BLaER1 (cell line): Measurements from ENCODE around the gene CCDC85A.
A peak's percentile ranks its signal among the peaks of the same experiment; 100 is the strongest.
"Not testable (repeated sequence)": the region's sequence is repeated elsewhere in the genome, so short reads cannot be mapped to it uniquely, and the experiment has no call there.

Experiments used
- H3K27ac ChIP-seq: shearing (Covaris generic); formaldehyde crosslinking; 2 replicates; pipeline ENCODE4 v1.8.1; 2022
- H3K27me3 ChIP-seq: shearing (Covaris generic); formaldehyde crosslinking; 2 replicates; pipeline ENCODE4 v1.8.1; 2022
- H3K36me3 ChIP-seq: shearing (Covaris generic); formaldehyde crosslinking; 2 replicates; pipeline ENCODE4 v1.8.1; 2022
- H3K4me1 ChIP-seq: shearing (Covaris generic); formaldehyde crosslinking; 2 replicates; pipeline ENCODE4 v1.8.1; 2022
- H3K4me2 ChIP-seq: shearing (Covaris generic); formaldehyde crosslinking; 2 replicates; pipeline ENCODE4 v1.8.1; 2022
- H3K4me3 ChIP-seq: shearing (Covaris generic); formaldehyde crosslinking; 2 replicates; pipeline ENCODE4 v1.8.1; 2022
- H3K9ac ChIP-seq: shearing (Covaris generic); formaldehyde crosslinking; 2 replicates; pipeline ENCODE4 v1.8.1; 2022
- H3K9me3 ChIP-seq: shearing (Covaris generic); formaldehyde crosslinking; 2 replicates; pipeline ENCODE4 v1.8.1; 2022
- H4K20me1 ChIP-seq: shearing (Covaris generic); formaldehyde crosslinking; 2 replicates; pipeline ENCODE4 v1.8.1; 2022
- Cebpa-rat ChIP-seq: shearing (Covaris generic); IDR thresholded peaks from 2 replicates; pipeline ENCODE4 v1.8.1; 2022

The CCDC85A gene

DNA sequence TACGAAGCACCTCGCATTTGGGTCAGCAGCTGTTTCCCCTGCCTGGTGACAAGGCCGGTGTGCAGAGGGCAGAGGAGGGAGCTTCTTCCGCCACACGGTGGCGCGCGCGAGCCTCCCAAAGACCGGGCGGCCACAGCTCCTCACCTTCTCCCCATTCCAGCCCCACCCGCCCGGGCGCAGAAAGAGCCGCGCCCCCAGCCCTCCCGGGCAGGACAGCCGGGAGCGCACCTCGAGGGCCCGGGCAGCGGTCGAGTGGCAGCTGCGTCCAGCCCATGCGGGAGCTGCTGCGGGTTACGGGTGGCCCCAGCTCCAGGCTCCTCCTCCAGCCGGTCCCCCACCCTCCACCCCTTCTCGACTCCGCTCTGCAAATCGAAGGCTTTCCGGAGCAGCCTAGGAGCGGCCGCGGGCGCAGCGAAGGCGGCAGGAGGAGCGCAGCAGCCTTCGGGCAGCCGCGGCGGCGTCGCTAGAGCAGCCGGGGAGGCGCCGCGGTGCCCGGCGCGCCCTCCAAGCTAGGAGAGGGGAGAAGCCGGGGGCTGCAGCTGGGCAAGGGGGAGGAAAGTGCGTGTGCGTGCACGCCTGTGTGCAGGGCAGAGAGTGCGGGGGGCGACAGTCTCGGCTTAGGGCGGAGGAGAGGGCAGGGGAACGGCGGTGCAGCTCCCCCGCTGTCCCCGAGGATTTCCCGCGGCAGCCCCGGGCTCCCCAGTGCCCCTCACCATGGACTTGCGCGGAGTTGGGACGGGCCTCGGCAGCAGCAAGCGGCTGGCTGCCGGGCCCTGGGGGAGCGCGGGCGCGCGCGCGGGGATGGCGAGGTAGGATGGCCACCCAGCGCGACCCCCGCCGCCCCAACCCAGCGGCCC, at the start of gene CCDC85A:
TSS of gene CCDC85A (plus strand) at position 348 of the 857 bp plus-strand sequence. CDS start 635 bp downstream, outside the sequence.
- Histone ChIP-seq H3K36me3 (no peaks in the 10 kb centered on the region), H3K9me3 (no peaks in the 10 kb centered on the region), H3K4me3 (peak within 1 kb of the TSS; percentile 74), H3K27ac (no peak within 1 kb of the TSS), H3K4me2 (peak within 1 kb of the TSS; percentile 83), H3K27me3 (peaks cover 42% of the 10 kb centered on the region), H3K9ac (peak within 1 kb of the TSS; percentile 25; the same call in 1 of the 2 replicates), H3K4me1 (peaks cover 13% of the 10 kb centered on the region), H4K20me1 (no peaks in the 10 kb centered on the region)
- TF ChIP-seq Cebpa-rat, result no peak

DNA sequence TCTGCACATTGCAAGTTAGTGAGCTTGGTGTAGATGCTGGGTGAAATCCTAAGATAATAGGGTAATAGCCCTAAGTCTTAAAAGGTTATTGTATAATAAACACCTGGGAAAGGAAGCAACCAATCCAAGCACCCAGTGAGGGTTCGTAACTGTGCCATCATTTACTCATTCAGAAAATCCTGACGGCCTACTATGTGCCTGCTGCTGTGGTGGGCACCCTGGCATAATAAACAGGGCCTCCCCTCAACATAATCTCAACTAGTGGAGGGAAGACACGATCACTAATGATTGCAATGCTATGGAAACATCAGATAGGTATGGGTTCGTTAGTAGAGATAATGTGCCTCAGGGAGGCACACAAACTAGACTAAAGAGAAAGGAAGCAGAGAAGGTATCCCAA, 48.9 kb upstream of the CCDC85A start:
- no peaks in the 10 kb centered on the region for H3K9me3 ChIP-seq
- H3K27me3 ChIP-seq, result no peaks in the 10 kb centered on the region
- no peak overlapping the region for H3K9ac ChIP-seq
- H3K4me2 ChIP-seq, result no peak overlapping the region
- H3K4me3 ChIP-seq, result no peak overlapping the region
- no peak overlapping the region for H3K27ac ChIP-seq
- H4K20me1 ChIP-seq, result no peaks in the 10 kb centered on the region
- TF ChIP-seq Cebpa-rat, result no peak
- peaks cover 7% of the 10 kb centered on the region; the same call in 1 of the 2 replicates for H3K4me1 ChIP-seq
- H3K36me3 ChIP-seq, result no peaks in the 10 kb centered on the region

DNA sequence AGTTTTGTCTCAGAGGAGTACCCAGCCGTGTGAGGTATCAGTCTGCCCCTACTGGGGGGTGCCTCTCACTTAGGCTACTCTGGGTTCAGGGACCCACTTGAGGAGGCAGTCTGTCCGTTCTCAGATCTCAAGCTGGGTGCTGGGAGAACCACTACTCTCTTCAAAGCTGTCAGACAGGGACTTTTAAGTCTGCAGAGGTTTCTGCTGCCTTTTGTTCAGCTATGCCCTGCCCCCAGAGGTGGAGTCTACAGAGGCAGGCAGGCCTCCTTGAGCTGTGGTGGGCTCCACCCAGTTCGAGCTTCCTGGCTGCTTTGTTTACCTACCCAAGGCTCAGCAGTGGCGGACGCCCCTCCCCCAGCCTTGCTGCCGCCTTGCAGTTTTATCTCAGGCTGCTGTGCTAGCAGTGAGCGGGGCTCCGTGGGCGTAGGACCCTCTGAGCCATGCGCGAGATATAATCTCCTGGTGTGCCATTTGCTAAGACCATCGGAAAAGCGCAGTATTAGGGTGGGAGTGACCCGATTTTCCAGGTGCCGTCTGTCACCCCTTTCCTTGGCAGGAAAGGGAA, 41.2 kb upstream of the CCDC85A start:
- H3K4me1 ChIP-seq, H3K27me3 ChIP-seq, H3K9me3 ChIP-seq, H3K4me2 ChIP-seq, H3K4me3 ChIP-seq, H3K9ac ChIP-seq, H4K20me1 ChIP-seq, H3K36me3 ChIP-seq, H3K27ac ChIP-seq: not testable (repeated sequence)

DNA sequence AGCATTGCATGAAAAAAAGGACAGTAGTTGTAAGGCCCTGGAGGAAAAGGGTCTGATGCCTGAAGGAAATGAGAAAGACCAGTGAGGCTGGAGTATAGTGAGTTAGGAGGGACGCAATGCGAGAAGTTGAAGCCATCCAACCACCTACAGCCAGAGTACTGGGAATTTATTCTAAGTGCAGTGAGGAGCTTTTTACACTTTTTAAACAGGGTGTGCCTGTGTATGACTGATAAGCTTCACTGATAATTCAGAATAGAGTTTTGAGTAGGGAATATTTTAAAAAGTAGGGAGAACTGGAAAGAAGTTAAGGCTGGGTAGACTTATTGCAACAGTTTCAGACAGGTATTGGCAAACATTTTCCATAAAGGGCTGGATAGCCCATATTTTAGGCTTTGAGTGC, 35.9 kb upstream of the CCDC85A start:
- no peak overlapping the region for H3K27ac ChIP-seq
- no peak overlapping the region for H3K4me2 ChIP-seq
- H3K4me3 ChIP-seq, result no peak overlapping the region
- no peak for TF ChIP-seq Cebpa-rat
- peaks cover 4% of the 10 kb centered on the region; the same call in 1 of the 2 replicates for H3K27me3 ChIP-seq
- no peaks in the 10 kb centered on the region for H3K36me3 ChIP-seq
- H3K9me3 ChIP-seq, result no peaks in the 10 kb centered on the region
- H3K9ac ChIP-seq, result no peak overlapping the region
- H4K20me1 ChIP-seq, result no peaks in the 10 kb centered on the region
- no peaks in the 10 kb centered on the region for H3K4me1 ChIP-seq

DNA sequence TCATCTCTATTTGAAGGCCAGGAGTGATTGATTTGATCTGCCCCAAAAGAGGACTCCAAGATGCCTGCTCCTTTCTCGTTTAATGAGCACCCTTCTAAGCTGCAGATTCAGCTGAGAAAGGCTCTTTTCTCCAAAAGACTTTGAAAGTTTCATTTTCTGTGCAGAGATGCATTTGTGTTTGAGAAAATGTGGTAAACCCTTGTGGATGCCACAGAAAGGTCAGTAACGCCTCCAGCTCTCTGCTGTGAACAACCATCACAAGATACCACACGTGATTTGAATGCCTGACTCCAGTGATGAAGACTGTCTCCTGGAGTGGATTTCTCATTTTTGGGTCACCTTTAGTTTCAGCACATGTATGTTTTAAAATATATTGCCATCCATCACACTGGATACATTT, 35.0 kb upstream of the CCDC85A start:
- H3K27me3 ChIP-seq, result peaks cover 4% of the 10 kb centered on the region; the same call in 1 of the 2 replicates
- no peaks in the 10 kb centered on the region for H3K4me1 ChIP-seq
- H3K9me3 ChIP-seq, result no peaks in the 10 kb centered on the region
- H4K20me1 ChIP-seq, result no peaks in the 10 kb centered on the region
- H3K9ac ChIP-seq, result no peak overlapping the region
- no peak overlapping the region for H3K4me2 ChIP-seq
- no peaks in the 10 kb centered on the region for H3K36me3 ChIP-seq
- no peak overlapping the region for H3K4me3 ChIP-seq
- no peak overlapping the region for H3K27ac ChIP-seq
- TF ChIP-seq Cebpa-rat, result no peak

DNA sequence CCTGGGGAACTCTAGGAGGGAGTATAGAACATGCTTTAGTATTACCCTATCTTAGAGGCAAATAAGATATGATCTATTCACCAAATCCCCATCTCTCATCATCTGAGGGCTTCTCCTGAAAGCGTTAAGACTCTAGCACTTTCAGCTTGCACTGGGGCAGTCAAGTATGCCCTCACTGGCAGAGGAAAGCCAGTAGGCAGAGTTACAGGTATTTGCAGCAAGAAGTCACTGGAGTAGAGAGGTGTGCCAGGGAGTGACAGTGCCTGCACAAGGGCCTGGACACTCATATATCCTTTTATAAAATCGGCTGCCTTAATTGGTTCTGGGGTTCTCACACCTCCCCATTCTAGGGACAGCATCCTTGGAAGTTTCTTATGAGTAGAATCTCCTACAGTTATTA, 31.9 kb upstream of the CCDC85A start:
- H3K27ac ChIP-seq, result no peak overlapping the region
- no peaks in the 10 kb centered on the region for H3K9me3 ChIP-seq
- no peaks in the 10 kb centered on the region for H4K20me1 ChIP-seq
- H3K4me3 ChIP-seq, result no peak overlapping the region
- TF ChIP-seq Cebpa-rat, result no peak
- H3K27me3 ChIP-seq, result peaks cover 4% of the 10 kb centered on the region; the same call in 1 of the 2 replicates
- H3K9ac ChIP-seq, result no peak overlapping the region
- no peak overlapping the region for H3K4me2 ChIP-seq
- H3K36me3 ChIP-seq, result no peaks in the 10 kb centered on the region
- H3K4me1 ChIP-seq, result no peaks in the 10 kb centered on the region

DNA sequence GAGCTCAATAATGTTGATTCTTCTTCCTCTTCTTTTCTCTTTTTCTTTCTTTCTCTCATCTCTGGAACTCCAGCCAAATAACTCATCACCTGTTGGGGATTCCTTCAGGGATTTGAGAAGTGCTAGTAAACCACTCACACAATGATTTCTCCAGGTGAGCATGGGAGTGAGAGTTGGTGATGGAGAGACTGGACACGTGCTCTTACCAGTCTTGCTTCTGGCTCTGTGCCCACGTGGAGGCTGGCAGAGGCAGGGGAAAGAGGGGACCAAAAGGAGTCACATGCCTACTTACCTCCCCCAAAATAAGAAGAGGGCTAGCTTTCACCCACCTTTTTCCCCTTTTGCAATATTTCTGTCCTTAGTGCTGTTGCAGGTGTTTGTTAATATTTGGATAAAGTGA, 28.6 kb upstream of the CCDC85A start:
- no peak for TF ChIP-seq Cebpa-rat
- Histone ChIP-seq H3K4me1 (no peaks in the 10 kb centered on the region), H4K20me1 (no peaks in the 10 kb centered on the region), H3K27ac (no peak overlapping the region), H3K4me2 (no peak overlapping the region), H3K4me3 (no peak overlapping the region), H3K27me3 (no peaks in the 10 kb centered on the region), H3K9ac (no peak overlapping the region), H3K36me3 (no peaks in the 10 kb centered on the region), H3K9me3 (peaks cover 6% of the 10 kb centered on the region)

DNA sequence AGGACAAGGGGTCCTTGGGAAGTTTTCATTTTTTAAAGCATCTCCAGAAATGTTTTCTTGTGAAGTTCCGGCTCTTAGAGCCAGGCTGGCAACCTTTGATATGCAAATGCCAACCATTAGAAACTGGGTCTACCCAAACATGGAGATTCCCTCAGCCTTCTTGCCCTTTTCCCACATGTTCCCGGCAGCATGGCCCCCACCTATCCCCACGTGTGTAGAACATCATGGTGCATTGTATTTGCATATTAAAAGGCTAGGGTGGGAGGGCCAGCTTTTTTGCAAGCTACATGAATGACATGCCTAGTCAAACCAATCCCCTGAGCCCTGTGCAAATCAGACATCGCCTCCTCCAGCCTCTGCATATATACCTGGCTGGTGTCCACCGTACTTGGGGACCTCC, 23.9 kb upstream of the CCDC85A start:
- H3K9me3 ChIP-seq, result not testable (repeated sequence)

DNA sequence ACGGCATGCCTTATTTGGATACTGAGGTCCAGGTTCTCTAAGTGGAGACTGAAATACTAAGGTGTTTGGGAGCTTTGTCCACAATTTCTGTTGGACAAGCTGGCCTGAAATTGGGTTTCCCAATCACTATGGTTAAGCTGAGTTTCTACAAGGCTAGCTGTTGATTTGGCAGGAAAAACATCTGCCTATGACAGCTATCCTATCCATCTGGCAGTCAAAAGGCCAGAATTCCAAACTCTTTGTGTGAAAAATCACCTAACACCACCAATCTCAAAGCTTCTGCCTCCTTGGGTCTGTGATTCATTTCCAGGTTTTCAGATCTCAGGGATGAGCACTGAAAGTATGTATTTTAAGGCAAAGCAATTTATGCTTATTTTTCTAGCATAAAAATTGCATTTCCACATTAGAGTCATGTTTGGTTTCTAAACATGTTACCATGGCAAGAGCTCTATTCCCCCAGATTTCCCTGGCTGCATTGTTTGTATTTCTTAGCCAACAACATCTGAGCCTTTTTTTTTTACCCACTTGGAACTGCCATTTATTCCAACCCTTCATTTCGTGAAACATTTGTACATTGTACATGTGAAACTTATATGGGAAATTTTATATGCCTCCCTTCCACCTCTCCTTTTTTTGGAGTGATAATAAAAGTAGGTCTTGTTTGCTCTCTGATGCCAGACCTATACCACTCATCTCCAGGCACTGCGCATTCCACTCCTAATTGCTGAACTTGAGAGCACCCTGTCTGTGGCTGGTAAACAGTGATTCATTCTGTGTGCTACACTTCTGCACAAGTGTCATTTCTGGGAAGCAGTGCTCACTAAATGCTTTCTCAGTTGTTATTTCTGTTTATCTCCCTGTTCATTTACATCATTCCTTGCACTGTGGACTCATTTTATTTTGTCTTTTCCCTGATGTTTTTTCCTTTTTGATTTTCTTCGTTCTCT, 15.9 kb upstream of the CCDC85A start:
- no peaks in the 10 kb centered on the region for H3K36me3 ChIP-seq
- no peak for TF ChIP-seq Cebpa-rat
- no peaks in the 10 kb centered on the region for H3K27me3 ChIP-seq
- H3K9me3 ChIP-seq, result no peaks in the 10 kb centered on the region
- no peak overlapping the region for H3K9ac ChIP-seq
- H3K4me3 ChIP-seq, result no peak overlapping the region
- no peak overlapping the region for H3K4me2 ChIP-seq
- H3K27ac ChIP-seq, result no peak overlapping the region
- H3K4me1 ChIP-seq, result no peaks in the 10 kb centered on the region
- no peaks in the 10 kb centered on the region for H4K20me1 ChIP-seq

More for the DNA sequence above, 23.9 kb upstream of the CCDC85A start:
- not testable (repeated sequence) for H3K4me2 ChIP-seq, H4K20me1 ChIP-seq, H3K4me1 ChIP-seq, H3K4me3 ChIP-seq, H3K27me3 ChIP-seq, H3K36me3 ChIP-seq, H3K27ac ChIP-seq, H3K9ac ChIP-seq
